Kidney glomerular epithelial cell (primary cell): ENCODE results near the gene PLEKHG5.
"Not testable (repeated sequence)": the region's sequence is repeated elsewhere in the genome, so short reads cannot be mapped to it uniquely, and the experiment has no call there.

Experiments used
- DNase-seq: peaks from one replicate; lab custom pipeline; 2025; lab: John Stamatoyannopoulos, UW

The PLEKHG5 gene

DNA sequence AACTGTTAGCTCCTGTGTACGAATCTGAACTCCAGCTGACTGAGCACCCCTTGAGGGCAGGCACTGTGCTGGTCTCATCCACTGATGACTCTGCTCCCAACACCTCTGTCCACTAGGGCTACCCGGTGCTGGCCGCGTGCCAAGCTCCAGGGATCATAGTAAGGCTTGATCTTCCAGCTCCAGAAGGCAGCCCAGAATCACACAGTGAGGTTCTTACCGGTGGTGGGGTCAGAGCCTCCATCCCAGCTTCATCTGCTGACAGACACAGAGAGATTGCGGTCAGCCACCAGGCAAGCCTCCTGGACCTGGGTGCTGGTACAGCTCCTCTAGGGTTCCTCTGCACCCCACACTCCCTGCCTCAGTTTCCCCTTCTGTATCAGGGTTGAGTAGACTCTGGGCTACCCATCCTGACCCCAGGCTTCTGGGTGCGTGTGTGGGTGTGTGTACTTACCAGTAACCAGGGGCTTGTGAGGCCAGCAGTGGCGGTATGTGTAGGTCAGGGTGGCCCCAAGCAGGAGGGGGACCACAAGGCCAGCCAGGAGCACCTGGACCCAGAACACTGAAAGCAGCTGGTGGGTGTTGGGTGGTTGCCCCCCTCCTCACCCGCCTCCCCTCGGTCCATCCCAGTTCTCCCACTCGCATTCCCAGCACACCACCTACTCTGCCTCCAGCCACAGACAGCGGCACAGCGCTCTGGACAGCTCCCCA is 28.9 kb downstream of the PLEKHG5 start:
- DNase-seq = no peak

DNA sequence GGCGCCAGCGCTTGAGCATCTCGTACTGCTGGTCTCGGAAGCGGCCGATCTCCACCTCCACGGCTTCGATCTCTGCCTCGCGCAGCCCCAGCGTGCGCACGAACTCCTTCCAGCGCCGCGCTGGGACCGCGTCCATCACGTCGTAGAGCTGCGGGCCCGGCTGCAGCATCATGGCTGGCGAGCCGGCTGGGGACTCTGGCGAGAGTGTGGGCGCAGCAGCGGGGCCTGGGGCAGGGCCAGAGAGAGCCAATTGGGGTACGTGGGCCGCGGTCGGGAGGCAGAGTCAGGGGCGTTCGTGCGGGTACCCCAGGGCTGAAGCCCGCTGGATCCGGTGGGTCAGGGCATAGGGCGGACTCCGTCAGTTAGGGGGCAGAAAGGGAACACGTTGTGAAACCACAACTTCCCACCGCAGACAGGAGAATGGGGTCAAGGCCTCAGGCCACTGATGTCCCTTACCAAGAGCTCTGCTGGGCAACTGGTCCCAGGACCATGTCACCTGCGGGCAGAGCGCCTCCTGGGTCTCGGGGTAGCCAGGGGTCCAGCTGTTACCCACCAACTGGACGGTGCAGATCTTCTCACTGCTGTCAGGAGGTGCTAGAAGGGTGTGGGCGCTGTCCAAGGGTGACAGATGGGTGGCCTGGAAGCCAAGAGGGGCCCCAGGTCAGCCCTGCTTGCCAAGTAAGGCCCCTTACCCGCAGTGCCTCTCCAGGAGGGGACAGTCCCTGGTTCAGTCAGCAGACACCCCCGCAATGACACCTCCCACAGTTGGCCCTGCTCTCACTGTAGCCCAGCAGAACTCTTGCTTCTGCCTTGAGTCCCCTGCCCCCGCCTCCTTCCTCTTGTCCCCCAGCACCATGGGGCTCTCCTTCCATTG is 29.7 kb downstream of the PLEKHG5 start:
- DNase-seq = no peak

DNA sequence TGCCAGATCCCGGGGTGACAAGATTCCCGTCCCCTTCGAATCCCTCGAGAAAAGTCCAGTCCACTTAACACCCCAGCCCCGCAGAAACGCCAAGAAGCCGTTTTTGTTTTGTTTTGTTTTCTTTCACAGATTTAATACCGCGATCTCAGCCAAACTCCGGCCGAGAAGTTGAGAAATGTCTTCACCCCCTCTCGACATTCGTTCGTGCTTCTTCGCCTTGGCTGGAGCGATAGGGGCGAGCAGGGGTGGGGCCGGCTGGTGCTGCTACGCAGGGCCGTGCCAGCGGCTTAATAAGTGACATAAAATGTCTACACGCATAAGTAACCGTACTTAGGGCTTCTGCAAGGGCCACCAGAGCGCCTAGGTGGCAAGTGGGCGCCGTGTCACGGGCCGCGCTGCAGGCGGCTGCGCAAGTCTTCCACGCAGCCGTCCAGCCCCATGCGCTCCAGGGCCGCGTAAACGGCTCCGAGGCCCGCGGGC is 30.4 kb downstream of the PLEKHG5 start:
- no peak for DNase-seq

DNA sequence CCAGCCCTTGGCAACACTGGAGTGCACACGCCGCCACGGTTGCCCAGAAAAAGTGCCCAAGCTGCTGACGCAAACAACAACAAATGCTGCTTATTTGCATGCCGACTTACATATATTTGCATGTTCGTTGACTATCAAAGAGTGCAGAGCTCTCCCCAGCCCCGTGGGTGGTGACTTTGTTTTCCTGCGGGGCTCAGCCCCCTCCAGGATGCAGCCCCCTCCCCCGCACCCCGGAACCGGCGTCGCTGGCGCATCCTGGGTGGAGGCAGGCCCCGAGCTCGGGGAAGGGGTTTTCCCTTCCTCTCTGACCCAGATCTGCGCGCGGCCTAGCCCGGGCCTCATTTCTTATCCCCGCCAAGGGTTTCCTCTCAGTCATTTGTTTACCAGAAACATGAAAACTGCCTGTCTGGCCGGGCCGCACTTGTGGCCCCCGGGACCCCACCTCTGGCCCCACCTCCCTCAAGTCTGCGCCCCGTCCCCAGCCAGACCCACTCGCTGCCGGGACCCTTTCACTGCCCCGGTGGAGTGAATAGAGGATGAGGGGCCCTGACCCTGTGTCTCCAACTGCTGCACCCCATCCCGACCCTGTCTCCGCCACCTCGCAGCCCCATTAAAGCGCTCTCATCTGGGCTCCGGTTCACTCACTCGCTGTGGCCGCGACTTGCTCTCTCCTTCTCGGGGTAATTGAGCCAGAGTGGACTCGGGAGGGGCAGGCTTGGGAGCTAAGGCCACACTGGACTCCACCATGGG is 31.0 kb downstream of the PLEKHG5 start:
- no peak for DNase-seq

DNA sequence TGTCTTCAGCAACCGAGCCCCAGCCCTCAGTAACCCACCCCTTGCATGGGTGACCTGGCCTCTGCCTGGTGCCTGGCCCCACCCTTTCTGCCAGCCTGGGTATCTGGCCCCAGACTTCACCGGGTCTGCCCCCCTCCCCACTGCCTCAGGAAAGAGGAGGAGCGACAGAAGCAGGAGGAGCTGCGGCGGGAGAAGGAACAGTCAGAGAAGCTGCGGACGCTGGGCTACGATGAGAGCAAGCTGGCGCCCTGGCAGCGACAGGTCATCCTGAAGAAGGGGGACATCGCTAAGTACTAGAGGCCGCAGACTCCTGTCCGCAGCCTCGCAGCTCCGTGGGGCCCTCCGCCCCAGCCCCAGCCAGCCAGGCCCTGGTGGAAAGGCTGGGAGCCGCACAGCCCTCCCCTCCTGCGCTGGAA is 31.6 kb downstream of the PLEKHG5 start:
- DNase-seq = no peak

DNA sequence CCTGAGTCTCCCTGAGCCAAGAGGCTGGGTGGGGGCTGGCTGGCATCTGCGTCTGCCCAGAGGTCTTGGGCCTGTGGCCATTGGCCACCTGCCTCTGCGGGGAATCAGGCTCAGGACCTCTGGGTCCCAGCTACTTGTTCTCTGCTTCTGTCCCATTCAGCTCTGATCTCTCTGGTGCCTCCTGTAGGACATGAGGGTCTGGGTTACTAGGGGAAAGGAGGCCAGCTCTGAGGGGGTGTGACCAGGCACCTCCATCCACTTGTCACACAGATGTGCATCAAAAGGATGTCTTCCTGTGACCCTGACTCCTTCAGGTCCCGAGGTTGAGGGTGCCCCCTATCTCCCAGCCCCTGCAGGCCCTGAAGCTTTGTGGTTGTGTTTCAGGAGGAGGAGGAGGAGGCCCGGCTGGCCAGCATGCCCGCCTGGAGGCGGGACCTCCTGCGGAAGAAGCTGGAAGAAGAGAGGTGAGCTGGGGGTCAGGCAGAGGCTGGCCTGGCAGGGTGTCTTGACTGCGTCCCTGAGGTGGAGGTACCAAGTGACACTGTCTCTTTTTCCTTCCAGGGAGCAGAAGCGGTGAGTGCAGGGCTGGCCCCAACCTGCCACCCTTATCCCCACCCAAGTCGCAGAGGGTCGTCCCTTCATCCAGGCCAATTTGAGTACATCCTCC is 34.5 kb downstream of the PLEKHG5 start:
- no peak for DNase-seq

DNA sequence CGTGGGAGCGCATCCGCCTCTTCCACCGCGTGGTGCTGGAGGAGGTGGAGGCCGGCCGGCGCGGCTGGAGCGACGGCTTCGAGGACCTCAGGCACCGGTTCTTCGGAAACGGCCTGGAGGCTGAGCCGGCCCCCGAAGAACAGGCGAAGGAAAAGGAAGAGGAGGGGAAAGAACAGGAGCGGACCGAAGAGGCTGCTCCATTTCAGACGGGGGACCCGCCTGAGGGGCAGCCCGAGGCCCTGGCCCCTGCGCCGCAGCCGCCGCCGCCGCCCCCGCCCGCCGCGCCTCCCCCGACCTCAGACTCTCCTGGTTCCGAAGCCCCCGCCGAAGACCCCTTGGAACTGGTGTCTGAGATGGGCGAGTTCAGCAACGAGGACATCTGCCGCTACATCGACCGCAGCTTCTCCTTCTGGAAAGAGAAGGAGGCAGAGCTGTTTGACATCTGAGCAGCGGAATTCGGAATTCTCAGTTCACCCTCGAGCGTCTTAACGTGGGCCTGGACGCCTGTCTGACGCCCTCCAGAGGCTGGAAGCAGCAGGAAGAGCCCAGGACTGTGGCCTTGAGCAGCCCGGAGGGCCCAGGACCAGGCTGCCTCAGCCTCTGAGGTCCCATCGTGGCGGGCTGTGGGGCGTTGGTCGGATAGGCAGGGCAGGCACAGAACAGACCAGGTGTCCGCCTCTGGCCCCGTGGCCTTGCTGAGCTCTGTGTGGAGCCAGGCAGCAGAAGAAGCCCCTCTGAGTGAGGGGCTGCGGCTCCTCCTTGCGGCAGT is 35.5 kb downstream of the PLEKHG5 start:
- DNase-seq = not testable (repeated sequence)

DNA sequence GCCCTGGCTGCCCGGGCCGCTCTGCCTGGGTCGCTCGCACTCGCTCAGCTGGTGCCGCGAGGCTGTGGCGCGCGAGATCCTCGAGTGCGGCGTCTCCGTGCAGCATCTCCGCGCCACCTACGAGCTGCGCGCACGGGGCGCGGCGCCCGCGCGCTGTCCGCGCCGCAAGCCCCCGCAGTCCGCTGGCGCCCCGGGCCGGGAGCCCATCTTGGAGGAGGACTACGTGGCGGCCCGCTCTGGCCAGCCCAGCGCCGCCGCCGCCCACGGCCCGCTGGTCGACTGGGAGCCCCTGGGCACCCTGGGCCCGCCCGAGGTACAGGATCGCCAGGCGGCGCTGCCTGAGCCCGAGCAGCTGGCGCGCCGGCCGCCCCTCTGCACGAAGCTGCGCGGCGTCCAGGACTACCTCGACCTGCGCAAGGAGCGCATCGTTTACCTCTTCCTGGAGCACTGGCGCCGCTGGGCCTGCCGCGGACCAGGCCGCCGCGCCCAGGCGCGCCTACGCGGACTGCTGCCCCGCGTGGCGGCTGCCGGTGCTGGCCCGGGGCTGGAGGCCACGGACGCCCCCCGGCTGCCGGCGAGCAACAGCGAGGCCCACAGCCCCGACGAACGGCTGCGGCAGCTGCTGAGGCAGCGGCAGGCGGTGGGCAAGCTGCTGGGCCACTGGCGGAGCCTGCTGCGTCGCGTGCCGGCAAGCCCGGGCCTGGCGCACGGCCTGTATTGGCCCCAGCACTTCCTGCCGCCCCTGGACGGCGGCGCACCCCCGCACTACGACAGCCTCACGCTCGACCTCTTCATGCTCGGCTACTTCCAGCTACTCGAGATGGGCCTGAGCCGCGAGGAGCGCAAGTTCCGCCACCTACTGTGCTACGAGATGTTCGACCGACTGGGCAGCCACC is 36.4 kb downstream of the PLEKHG5 start:
- DNase-seq = no peak

DNA sequence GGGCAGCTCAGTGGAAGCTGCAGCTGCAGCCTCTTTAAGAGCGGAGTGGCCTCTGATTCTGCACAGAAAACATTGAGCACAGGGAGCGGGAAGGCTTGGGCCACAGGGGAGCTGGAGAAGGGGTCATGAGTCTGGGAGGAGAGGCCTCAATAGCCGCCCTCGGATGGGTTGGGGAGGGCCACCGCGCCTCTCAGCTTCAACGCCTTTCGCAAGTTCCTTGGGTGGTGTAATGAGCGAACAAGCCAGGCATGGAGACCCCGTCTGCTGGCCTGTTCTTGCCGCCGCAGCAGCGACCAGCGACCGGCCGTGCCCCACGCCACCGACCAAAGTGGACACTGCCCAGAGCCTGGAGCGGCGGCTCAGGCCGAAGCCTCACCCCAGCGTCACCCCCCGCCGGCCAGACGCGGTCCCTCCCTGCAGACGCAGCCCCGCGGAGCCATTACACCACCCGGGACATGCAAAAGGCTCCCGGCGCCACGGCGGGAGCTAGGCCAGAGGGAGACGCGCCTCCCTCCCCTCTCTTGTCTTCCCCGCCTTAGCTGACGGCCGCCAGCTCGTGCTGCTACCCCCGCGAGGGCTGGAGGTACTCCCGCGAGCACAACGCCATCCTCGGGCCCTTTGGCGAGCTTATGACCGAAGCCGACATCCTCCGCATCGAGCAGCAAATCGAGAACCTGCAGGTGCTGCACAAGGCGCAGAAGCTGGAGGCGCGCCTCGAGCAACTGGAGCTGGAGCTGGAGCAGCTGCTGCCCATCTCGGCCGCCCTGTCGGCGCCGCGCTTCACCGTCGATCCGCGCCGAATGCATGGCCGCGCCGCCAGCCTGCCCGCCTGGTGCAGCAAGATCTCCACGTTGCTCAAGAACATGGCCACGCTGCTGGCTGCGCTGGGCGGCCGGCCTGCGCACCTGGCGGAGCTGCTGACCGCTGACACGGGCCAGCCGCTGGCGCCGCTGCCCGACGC is 37.3 kb downstream of the PLEKHG5 start:
- DNase-seq = not testable (repeated sequence)

DNA sequence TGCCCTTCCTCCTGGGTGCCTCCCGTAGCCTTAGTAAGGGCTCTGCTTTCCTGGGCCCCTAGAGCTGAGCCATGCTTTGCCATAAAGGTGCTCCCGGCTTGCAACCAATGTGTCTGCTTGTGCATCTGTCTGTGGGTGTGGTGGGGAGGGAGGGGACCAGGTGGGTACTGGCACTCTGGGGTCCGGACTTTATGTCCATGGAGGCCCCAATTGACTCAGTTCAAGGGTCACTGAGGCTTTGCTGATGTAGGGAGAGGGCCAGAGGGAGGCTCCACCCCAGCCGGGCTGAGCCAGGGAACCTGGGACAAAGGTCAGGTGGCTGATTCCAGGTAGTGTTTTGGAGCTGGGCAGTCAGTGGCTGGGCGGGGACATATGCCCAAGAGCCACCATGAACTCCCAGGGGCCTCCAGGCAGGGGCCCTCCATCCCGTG is 40.5 kb downstream of the PLEKHG5 start:
- DNase-seq = no peak

DNA sequence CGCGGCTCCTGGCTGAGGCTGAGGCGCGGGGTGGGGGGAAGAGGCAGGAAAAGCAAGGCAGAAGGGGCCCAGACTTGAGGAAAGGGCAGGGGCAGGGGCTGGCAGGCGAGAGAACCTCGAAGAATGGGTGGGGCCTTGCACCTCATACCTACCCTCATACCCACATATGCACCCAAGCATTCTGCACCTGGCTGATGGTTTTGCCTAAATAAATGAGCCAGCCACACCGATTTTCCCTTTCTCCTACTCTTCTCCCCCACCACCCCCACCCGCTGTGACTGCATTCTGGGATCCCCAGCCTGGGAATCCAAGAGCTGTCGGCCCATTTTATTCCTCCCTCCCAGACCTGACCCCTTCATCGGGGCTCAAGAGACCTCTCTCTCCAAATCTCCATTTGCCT is 41.0 kb downstream of the PLEKHG5 start:
- not testable (repeated sequence) for DNase-seq

DNA sequence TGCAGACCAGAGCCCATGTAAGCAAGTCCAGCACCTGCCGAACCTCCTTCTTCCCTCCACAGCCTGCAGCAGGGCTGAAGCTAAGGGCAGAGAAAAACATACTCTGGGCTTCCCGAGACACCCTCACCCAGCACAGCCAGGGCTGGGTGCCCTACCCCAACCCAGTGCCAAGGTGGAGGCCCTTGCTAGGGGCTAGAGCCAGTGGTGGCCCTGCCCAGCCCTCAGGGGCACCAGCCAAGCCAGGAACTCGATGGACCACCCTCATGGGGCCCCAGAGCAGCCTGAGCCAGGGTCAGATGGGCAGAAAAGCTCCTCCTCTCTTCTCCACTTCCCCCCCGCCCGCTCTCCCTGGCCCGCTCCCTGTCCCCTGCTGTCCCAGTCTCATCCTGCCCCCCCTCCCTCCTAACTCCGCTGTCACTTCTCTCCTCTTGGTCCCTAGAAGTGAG is 41.4 kb downstream of the PLEKHG5 start:
- DNase-seq = no peak

DNA sequence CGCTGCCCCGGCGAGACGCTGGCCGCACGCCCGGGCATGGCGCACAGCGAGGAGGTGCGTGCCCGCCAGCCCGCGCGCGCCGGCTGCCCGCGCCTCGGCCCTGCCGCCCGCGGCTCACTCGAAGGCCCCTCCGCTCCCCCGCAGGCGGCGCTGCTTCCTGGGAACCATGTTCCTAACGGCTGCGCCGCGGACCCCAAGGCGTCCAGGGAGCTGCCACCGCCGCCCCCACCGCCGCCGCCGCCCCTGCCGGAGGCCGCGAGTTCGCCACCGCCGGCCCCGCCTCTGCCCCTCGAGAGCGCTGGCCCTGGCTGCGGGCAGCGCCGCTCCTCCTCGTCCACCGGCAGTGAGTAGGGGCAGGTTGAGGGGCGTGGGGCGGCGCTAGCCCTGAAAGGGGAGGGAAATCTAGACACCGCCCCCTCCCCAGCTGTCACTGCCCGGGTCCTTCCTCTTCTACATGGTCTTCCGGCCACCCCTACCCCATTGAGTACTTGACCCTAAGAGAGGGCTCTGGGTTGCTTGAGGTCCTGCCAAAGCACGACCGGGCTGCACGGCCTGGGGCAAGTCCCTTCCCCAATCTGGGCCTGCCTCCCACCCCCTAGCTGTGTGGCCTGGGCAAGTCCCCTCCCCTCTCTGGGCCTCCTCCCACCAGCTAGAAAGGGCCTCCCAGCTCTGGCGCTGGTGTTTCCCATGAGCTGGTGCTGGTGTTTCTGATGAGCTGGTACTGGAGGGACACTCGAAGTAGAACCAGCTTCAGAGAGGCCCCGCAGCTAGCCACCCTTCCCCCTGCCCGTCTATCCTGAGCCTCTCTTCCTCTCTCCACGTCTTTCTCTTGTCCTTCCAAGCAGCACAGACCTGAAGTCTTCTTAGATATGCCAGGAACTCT is 42.5 kb downstream of the PLEKHG5 start:
- no peak for DNase-seq

DNA sequence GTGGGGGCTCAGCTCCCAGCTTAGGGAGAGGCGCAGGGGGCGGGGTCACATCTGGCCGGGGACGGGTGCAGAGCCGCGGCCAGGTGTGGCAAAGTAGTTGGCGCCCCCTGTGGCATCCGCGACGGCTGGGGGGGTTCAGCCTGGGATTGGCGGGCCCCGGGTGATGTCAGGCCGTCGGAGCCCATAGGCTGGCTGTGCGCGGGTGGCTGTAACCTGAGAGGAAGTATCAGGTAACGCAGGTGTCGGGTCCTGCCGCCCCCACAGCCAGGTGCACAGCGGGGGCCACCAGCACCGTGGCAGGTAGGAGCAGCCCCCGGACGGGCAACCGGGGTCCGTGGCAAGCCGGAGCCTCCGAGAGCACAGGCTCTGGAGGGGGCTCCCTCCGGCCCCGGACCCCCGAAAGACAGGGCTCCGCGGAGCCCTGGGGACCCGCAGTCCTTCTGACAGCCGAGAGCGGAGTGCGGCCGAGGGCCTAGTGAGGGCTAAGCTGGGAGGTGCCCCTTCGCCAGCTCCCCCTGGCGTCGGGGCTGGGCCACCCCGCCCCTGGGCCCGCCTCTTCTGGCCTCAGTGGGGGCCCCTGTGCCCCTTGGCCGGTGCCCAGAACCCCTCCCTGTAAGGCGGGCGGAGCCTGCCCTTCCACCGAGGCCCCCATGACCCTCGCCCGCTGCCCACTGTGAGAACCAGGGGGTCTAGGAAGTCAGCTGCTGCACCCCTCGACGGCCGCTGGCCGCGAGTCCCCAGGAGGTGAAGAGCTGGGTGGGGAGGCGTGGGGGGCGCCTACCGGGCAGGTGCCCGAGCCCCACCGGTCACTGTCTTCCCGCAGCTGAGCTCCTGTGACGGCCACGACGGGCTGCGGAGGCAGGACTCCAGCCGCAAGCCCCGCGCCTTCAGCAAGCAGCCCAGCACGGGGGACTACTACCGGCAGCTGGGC is 43.4 kb downstream of the PLEKHG5 start:
- no peak for DNase-seq

DNA sequence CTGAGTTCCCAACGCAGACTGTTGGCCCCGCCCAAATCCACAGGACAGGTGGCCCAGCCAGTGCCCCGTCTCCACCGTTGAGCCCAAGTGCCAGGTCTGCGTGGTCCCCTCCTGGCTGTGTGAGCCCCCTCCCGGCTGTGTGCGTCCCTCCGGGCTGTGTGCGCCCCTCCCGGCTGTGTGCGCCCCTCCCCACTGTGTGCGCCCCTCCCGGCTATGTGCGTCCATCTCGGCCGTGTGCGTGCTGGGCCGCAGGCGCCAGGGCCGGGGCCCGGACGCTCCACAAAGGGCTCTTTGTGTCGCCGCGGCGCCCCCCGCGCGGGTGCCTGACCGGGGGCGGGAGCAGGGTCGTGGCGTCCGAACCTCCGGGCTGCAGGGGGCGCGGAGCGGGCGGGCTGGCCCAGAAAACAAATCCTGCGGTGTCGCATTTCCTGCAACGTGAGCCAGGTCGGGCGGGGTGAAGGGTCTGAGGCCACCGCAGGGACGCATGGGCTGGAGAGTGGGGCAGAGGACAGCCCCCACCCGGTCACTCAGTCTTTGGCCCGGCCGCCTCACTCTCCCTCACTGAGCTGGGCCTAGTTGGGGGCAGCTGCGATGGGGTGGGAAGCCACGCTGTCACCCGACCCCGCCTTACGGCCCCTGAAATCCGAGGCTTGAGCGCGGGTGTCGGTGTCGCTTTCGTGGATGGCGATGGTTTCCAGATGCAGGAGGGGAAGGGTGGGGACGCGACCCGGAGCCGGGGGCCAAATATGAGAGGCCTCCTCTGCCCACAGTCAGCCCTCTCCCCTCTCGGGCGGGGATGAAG is 44.2 kb downstream of the PLEKHG5 start:
- no peak for DNase-seq

DNA sequence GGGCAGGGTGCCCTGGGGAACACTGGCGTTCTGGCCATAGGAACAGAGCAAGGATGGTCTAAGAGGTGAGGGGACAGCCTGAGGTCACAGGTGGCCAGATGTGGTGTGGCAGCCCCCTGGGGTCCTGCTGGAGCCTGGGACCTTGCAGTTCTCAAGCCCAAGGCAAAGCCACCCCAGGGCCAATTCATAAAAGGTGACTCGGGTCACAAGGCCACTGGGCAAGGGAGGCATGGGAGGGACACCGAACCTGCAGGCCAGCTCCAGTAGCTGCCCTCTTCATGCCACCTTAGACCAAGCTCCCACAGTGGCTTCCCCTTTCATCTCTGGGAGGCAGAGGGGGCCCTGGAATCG is 44.8 kb downstream of the PLEKHG5 start:
- no peak for DNase-seq
